ENCODE results near the gene SLC22A13. TPM values are rescaled to one million over a fixed set of nuclear protein-coding genes. Genes with fewer than 3 reads are reported as not detected.

The SLC22A13 gene
- total RNA-seq, 1 experiment from 2014 or later: 0.33 TPM

GRCh38 chr3:38314112-38314763 is 48.6 kb downstream of the SLC22A13 start:
- intact Hi-C loops (cut with micrococcal nuclease; ENCODE audit: unreplicated experiment) (no loop called here), in situ Hi-C loops (cut with HindIII; ENCODE audit: low pct_unique_long_range_greater_than_20kb, low sequenced_read_pairs) (no loop called here)
- TF ChIP-seq REST (IDR thresholded peaks at IDR 0.05; ENCODE audit: insufficient read depth in 1 of 2, low read depth in 2 of 2, low read length in 1 of 2) (no peak), SIN3A (IDR thresholded peaks at IDR 0.05; ENCODE audit: borderline replicate concordance, insufficient read depth, low read depth, low read length) (no peak), TCF7L2 (IDR thresholded peaks at IDR 0.05; ENCODE audit: low read depth, low read length) (no peak), POLR2AphosphoS5 (IDR thresholded peaks at IDR 0.05; ENCODE audit: low read depth, low read length) (no peak), CTCF (IDR thresholded peaks at IDR 0.05) (no peak)
- Histone ChIP-seq H3K4me3 (ENCODE audit: low read depth in 2 of 2, low read length in 2 of 2) (no peak overlapping the region), H3K9me3 (ENCODE audit: control insufficient read depth, insufficient read depth, low read depth, low read length) (no peaks in the 10 kb centered on the region), H3K4me1 (ENCODE audit: control insufficient read depth, insufficient read depth, low read length) (no peaks in the 10 kb centered on the region), H3K36me3 (ENCODE audit: control insufficient read depth, insufficient read depth, low read length) (no peaks in the 10 kb centered on the region), H3K27ac (ENCODE audit: low read length) (no peak overlapping the region), H3K27me3 (ENCODE audit: control insufficient read depth, insufficient read depth, low read length) (no peaks in the 10 kb centered on the region)
- ChIA-PET CTCF (no interaction called here), POLR2A (no interaction called here)
- BruUV-seq (replicated peaks): no TSS peak
- DNase-seq (ENCODE audit: low read depth, low spot score) (no peak), ATAC-seq (no peak; the same call in 1 of the 2 replicates)

- TF ChIP-seq CTCF (IDR thresholded peaks at IDR 0.05) (no peak), SIN3A (IDR thresholded peaks at IDR 0.05; ENCODE audit: borderline replicate concordance, insufficient read depth, low read depth, low read length) (no peak), TCF7L2 (IDR thresholded peaks at IDR 0.05; ENCODE audit: low read depth, low read length) (no peak), REST (IDR thresholded peaks at IDR 0.05; ENCODE audit: insufficient read depth in 1 of 2, low read depth in 2 of 2, low read length in 1 of 2) (no peak), POLR2AphosphoS5 (IDR thresholded peaks at IDR 0.05; ENCODE audit: low read depth, low read length) (no peak)
- no TSS peak for BruUV-seq (replicated peaks)
- in situ Hi-C loops (cut with HindIII; ENCODE audit: low pct_unique_long_range_greater_than_20kb, low sequenced_read_pairs): no loop called here
- ChIA-PET POLR2A (interaction anchor here (0.6 kb wide), 1 partner anchor 12 kb away, joined by 3 read pairs; no protein-coding TSS in a partner anchor), CTCF (no interaction called here)
- ATAC-seq (no peak), DNase-seq (ENCODE audit: low read depth, low spot score) (no peak)
- Histone ChIP-seq H3K27me3 (ENCODE audit: control insufficient read depth, insufficient read depth, low read length) (no peaks in the 10 kb centered on the region), H3K9me3 (ENCODE audit: control insufficient read depth, insufficient read depth, low read depth, low read length) (no peaks in the 10 kb centered on the region), H3K4me3 (ENCODE audit: low read depth in 2 of 2, low read length in 2 of 2) (no peak overlapping the region), H3K27ac (ENCODE audit: low read length) (no peak overlapping the region), H3K36me3 (ENCODE audit: control insufficient read depth, insufficient read depth, low read length) (no peaks in the 10 kb centered on the region), H3K4me1 (ENCODE audit: control insufficient read depth, insufficient read depth, low read length) (no peaks in the 10 kb centered on the region)
- intact Hi-C loops (cut with micrococcal nuclease; ENCODE audit: unreplicated experiment): no loop called here
Measured at GRCh38 chr3:38314764-38315487, 49.3 kb downstream of the SLC22A13 start.
